HG03432 (cell line): ENCODE measurements around the gene COL5A1.
"Not testable (repeated sequence)": the region's sequence is repeated elsewhere in the genome, so short reads cannot be mapped to it uniquely, and the experiment has no call there.

Source experiments
- ATAC-seq: cut with Tn5 transposase; IDR thresholded peaks from one replicate; pipeline ENCODE4 v1.9.1; 2021; ENCODE audit warnings: mild to moderate bottlenecking, moderate library complexity; ENCODE audit not compliant: unreplicated experiment

COL5A1 gene

DNA sequence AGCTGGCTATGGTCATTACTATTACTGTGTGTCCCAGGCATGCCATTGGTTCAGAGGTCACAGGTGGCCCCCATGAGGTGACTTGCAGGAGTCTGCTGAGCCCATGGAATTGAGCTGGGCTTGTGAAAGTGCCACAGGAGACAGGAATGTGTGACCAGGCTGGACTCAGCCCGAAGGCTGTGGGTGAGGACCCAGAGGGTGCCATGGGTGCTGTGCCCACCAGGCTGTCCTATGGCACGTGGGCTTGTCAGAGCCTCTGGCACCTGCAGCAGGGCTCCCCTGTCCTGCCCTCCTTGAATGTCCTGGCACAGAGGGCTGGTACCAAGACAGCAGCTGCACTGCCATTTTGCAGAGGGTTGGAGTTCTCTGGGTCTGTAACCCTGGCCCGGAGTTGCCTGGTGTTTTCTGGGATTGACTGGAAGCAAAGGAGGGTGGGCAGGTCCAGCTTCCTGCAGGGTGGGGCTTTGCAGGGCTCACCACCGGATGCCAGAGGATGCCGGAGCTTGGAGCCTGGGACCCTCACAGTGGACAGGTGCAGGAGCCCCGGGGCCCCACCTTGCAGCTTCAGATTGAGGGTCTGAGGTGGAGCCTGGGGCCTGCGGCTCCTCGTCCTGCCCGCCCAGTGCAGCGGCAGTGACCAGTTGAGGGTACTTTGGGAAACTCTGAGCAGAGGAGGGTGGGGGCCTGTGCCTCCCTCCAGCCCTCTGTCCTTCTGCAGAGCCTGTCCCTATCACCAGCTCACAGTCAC lies 14.2 kb downstream of the COL5A1 start:
- ATAC-seq = no peak

DNA sequence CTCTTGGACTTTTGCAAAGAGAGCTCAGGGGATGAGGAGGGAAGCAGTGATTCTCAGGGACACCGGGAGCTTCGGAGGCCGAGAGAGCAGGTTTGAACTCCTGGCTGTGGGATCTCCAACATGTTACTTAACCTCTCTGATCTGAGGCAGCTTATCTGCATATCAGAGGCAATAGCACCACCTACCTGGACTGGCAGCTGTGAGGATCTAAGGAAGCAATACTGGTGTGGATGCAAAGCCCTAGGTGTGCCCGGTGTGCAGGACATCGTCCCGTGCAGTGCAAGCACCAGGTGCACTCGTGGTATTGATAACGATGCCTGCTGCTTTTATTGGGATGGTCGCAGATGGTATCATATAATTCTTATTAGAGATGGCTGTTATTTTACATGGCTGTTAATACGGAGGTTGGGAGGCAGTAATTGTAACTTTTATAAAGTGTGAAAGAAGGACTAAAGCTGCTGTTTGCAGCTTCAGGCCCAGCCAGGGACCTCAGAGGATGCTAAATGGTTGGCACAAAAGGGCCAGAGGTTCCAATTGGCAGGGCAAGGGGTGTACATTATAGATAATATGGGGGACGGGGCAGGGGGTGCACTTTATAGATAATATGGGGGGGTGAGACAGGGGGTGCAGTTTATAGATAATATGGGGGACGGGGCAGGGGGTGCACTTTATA lies 14.9 kb downstream of the COL5A1 start:
- no peak for ATAC-seq

DNA sequence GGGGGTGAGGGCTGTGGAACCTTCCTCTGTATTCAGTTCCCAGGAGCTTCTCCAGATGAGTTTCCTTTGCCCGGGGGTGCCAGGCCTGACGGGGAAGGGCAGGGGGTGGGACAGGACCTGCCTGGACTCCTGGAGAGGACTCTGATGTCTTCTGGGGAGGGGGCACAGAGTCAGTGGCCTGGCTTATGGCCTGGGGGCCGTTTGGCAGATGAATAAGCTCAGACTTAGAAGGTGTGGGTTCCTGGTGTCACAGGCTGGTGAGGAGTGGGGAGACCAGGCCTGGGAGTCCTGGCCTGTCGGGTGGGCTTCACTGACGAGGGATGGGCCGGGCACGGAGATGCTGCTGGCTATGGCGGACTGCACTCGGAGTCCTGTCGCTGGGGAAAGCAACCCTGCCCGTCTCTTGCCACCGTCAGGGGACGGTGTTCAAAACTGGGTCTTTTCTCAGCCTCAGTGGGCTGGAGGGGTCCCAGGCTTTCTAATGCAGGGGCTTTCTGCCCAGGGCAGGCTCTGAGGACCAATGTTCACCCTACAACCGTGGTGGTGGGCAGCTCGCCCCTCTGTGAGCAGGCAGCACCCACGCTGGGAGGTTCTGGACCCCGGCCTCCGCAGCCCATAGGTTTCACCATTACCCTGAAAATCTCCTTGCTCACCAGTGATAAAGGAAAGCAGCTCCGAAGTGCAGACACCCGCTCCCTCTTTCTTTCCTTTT lies 16.2 kb downstream of the COL5A1 start:
- no peak for ATAC-seq

DNA sequence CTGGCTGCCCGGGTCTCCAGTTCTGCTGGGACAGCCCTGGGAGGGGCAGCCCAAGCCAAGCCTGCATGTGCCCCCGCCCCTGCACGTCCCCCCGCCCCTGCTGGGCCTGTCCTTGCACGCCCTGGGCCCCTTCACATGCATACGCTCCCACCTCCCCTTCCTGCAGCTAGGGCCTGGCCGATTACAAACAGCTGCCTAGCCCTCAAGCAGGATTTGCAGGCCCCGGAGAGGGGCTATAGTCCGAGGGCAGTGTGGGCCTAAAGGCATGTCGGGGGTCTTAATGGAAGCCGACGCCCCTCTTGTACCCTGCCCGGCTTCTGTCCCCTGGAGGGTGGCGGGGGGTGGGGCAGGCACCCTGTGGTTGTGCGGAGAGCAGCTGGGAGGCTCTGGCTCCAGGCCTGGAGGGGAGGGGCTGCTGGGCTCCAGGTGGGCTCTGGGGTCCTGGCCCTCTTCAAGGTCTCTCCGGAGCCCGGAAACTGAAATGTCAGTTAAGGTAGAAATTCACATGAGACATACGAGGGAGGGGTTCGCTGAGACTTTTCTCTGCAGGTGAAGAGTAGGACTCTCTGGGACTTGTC lies 16.9 kb downstream of the COL5A1 start:
- ATAC-seq = no peak

- no peak for ATAC-seq
Observed at GRCh38 chr9:134659688-134660131, 18.1 kb downstream of the COL5A1 start.

DNA sequence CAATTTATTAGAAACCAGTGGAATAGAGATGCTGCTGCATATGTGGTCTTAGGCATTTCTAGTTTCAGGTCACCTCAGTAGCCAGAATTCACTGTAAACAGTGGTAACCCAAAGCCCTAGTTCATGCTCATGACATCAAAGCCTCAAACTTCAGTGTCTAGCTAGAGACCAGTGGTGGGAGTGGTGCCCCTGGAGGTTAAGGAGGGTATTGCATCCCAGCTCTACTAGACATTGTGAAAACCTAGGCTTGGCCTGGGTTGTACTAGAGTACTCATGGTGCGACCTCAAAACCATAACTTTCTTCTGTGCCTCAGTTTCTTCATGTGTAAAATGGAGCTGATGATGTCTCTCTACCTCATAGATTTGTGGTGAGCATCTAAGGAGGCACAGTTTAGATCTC lies 18.8 kb downstream of the COL5A1 start:
- ATAC-seq = no peak

DNA sequence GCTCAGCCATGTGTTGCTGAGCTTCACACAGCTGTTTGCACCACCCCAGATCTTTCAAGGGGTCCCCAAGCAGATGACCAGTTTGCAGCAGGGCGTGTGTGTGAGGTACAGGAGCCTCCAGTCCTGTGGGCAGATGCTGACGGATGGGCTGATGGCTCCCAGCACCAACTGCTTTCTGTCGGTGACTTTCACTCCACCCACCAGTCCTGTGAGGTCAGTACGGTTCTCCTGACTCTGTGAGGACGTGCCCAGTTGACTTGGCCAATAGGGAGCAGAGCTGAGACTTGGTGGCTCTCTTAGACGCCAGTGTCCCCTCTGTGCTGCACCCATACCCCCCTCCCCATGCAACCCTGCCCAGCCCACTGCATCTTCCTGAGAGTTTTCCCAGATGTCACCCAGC lies 19.7 kb downstream of the COL5A1 start:
- no peak for ATAC-seq

DNA sequence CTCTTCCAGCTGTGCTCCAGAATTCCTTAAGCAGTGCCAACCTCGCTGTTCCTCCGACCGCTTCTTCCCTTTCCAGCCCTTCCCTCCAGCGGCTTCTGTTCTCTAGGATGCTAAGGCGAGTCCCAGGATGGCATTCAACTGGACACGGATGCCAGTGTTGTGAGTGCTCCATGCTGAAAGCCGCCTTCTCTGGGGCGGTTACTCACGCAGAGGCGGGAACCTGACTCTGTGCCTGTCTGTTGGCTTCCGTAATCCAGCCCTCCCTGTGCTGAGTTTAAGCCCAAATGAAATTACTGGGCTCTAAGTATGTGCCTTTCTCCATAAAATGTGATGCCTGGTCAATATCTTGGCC lies 20.2 kb downstream of the COL5A1 start:
- ATAC-seq = no peak

DNA sequence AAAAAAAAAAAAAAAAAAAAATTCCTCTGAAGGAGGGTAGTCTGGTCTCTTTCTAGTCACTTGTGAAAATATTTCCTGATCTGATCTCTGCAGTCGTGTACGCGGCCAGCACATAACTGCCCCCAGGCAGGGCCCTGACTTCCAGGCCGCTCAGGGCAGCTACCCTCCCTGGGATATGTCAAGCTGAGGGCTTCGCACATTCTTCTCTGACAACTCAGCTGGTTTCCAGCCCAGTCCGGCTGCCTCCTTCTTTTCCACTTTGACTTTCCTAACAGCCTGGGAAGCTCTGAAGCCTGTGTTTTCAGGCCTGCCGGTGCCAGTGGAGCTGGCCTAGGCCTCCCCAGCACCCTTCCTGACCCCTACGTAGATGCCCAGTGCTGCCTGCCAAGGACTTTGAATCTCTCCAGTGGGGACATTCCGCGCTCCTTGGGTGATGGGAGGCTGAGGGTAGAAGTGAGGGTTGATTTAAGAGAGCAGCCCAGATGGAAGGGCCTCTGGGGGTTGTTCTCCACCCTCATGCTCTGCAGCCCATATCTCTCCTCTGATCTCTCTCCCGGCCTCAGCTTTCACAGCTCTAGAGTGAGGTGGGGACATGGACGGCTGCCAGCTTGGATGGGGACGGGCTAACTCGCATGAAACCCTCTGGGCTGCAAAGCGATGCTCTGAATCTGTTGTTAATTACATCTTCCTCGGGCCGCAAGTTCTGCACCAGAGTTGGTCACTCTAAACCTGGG lies 20.7 kb downstream of the COL5A1 start:
- ATAC-seq = no peak

- ATAC-seq = no peak
Observed at GRCh38 chr9:134663084-134663483, 21.5 kb downstream of the COL5A1 start.

- ATAC-seq = no peak
Observed at GRCh38 chr9:134663753-134664415, 22.3 kb downstream of the COL5A1 start.

GRCh38 chr9:134664446-134664845 lies 22.8 kb downstream of the COL5A1 start:
- no peak for ATAC-seq

GRCh38 chr9:134666208-134666607 lies 24.6 kb downstream of the COL5A1 start:
- no peak for ATAC-seq

- ATAC-seq = no peak
Observed at GRCh38 chr9:134666831-134667230, 25.2 kb downstream of the COL5A1 start.

- ATAC-seq = not testable (repeated sequence)
Observed at GRCh38 chr9:134668977-134669376, 27.4 kb downstream of the COL5A1 start.

DNA sequence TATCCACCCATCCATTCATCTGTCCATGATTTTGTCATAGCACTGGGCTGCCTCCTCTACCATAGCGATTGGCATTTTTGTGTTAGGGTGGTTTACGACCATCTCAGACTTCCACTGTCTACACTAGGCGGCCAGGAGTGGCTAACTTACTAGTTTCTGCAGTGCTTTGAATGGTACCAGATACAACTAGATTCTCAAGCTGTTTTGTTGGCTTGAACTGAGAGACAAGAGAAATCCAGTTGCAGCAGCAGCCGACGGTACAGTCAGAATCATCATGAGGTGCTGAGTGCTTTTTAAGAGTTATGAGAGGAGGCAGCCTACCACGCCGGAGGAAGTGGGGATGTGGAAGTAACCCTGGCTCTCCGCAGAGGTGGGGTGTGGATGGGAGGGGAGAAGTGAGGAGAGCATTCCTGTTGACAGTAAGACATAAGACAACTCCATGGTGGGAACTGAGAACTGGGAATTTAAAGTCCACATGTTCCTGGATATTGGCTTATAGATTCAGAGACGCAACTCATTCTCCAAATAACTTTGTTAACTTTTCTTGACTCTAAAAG lies 27.9 kb downstream of the COL5A1 start:
- ATAC-seq = no peak

DNA sequence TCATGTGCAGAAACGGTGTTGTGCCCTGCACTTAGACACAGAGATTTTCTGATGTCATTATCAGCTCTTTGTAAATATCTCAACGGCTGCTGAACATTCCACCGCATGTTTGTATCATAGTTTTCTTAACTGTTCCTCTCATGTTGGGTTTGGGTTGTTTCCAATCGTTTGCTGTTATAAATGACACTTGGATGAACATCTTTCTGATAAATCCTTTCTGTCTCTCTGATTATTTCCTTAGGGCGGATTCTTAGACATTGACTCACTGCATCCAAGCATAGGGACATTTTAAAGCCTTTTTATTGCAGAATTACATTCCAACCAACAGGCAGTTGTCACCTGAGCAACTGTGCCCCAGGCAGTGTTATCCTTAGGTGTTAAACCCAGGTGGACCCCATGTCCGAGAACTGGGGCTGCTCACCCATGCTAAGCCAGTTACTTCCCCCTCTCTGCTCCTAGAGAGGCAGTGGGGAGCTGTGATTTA lies 28.5 kb downstream of the COL5A1 start:
- ATAC-seq = no peak

DNA sequence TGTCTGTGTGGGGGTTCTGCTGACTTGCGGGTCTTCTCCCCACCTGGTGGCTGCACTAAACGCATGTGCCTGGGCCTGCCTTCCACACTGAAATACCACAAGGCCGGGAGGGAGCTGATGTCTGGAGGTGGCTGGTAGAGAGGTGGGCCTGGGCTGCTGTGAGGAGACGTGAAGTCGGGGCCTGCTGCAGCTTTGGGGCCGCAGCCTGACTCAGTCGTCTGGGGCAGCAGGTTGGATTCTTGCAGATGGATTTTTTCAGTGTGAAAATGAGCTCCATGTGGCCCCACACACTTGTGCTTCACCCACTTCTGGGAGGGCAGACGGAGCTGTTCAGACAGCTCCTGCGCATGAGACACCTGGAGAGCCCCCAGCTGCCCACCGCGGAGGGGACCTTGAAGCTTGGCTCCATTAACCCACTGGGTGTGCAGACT lies 29.3 kb downstream of the COL5A1 start:
- ATAC-seq = no peak

GRCh38 chr9:134671341-134672113 lies 29.9 kb downstream of the COL5A1 start:
- ATAC-seq = no peak
